Effector memory CD4-positive, alpha-beta T cell (primary cell): Measurements from ENCODE around the gene U2AF2.

ENCODE experiments used
- DNase-seq, 3 donors: peaks; one replicate each; pipeline ENCODE4 v3.0.0-alpha.2; 2020
- H3K27ac ChIP-seq: 2 replicates; pipeline ENCODE4 v1.7.0; 2013; ENCODE audit warnings: mild to moderate bottlenecking, low read length, moderate library complexity; ENCODE audit not compliant: insufficient read depth, poor library complexity, severe bottlenecking
- H3K27me3 ChIP-seq: replicated peaks from 2 replicates; pipeline ENCODE4 v1.7.0; 2013; ENCODE audit warnings: mild to moderate bottlenecking, low read length; ENCODE audit not compliant: insufficient read depth, control insufficient read depth, poor library complexity, severe bottlenecking
- H3K36me3 ChIP-seq: 2 replicates; pipeline ENCODE4 v1.7.0; 2013; ENCODE audit warnings: mild to moderate bottlenecking, low read length, moderate library complexity; ENCODE audit not compliant: control insufficient read depth, insufficient read depth
- H3K4me1 ChIP-seq: 2 replicates; pipeline ENCODE4 v1.7.0; 2013; ENCODE audit warnings: low read length, mild to moderate bottlenecking; ENCODE audit not compliant: control insufficient read depth, insufficient read depth, poor library complexity, severe bottlenecking
- H3K4me3 ChIP-seq: 2 replicates; pipeline ENCODE4 v1.7.0; 2013; ENCODE audit warnings: low read length, low read depth, mild to moderate bottlenecking; ENCODE audit not compliant: insufficient read depth, poor library complexity, severe bottlenecking
- H3K9me3 ChIP-seq: 2 replicates; pipeline ENCODE4 v1.7.0; 2013; ENCODE audit warnings: mild to moderate bottlenecking, low read length, moderate library complexity; ENCODE audit not compliant: control insufficient read depth

Gene U2AF2

GRCh38 chr19:55621673-55622231 is 33.1 kb upstream of the U2AF2 start:
- H3K4me3 ChIP-seq = no peak overlapping the region
- H3K9me3 ChIP-seq = no peaks in the 10 kb centered on the region
- no peak for DNase-seq

GRCh38 chr19:55622242-55622969 is 32.4 kb upstream of the U2AF2 start:
- no peaks in the 10 kb centered on the region for H3K27me3 ChIP-seq
- no peak overlapping the region for H3K4me3 ChIP-seq
- DNase-seq = no peak
- peaks cover 4% of the 10 kb centered on the region for H3K36me3 ChIP-seq
- H3K4me1 ChIP-seq = peaks cover 14% of the 10 kb centered on the region
- no peak overlapping the region for H3K27ac ChIP-seq
- no peaks in the 10 kb centered on the region for H3K9me3 ChIP-seq

More at GRCh38 chr19:55621673-55622231, 33.1 kb upstream of the U2AF2 start:
- H3K27ac ChIP-seq = no peak overlapping the region
- peaks cover 9% of the 10 kb centered on the region for H3K4me1 ChIP-seq
- H3K27me3 ChIP-seq = no peaks in the 10 kb centered on the region
- H3K36me3 ChIP-seq = peaks cover 6% of the 10 kb centered on the region

- H3K9me3 ChIP-seq = no peaks in the 10 kb centered on the region
- DNase-seq = no peak
- peaks cover 14% of the 10 kb centered on the region for H3K4me1 ChIP-seq
- H3K27me3 ChIP-seq = no peaks in the 10 kb centered on the region
- H3K4me3 ChIP-seq = no peak overlapping the region
- peaks cover 4% of the 10 kb centered on the region for H3K36me3 ChIP-seq
- H3K27ac ChIP-seq = no peak overlapping the region
Observed at GRCh38 chr19:55623130-55623529, 31.7 kb upstream of the U2AF2 start.

GRCh38 chr19:55623561-55623960 is 31.3 kb upstream of the U2AF2 start:
- no peak for DNase-seq
- Histone ChIP-seq H3K36me3 (peaks cover 4% of the 10 kb centered on the region), H3K4me1 (peaks cover 14% of the 10 kb centered on the region), H3K27me3 (no peaks in the 10 kb centered on the region), H3K27ac (no peak overlapping the region), H3K4me3 (no peak overlapping the region), H3K9me3 (no peaks in the 10 kb centered on the region)

- peaks cover 4% of the 10 kb centered on the region for H3K36me3 ChIP-seq
- H3K27ac ChIP-seq = peak within 1 kb of the TSS; percentile 97
- peak; percentile 87 to 93 (median 93) for DNase-seq
- no peaks in the 10 kb centered on the region for H3K9me3 ChIP-seq
- H3K27me3 ChIP-seq = no peaks in the 10 kb centered on the region
- peak within 1 kb of the TSS; percentile 83 for H3K4me3 ChIP-seq
- H3K4me1 ChIP-seq = peaks cover 14% of the 10 kb centered on the region
Observed at GRCh38 chr19:55624109-55625003, 30.5 kb upstream of the U2AF2 start, which contains the start of gene ZNF784. Gene ZNF784, minus strand, starts transcription at chr19:55624566. Its CDS starts 5 bp downstream, at chr19:55624561.

GRCh38 chr19:55625004-55625326 is 29.9 kb upstream of the U2AF2 start:
- H3K27ac ChIP-seq = peak overlapping the region; percentile 97
- peak overlapping the region; percentile 83 for H3K4me3 ChIP-seq
- peaks cover 4% of the 10 kb centered on the region for H3K36me3 ChIP-seq
- H3K4me1 ChIP-seq = peaks cover 14% of the 10 kb centered on the region
- no peaks in the 10 kb centered on the region for H3K27me3 ChIP-seq
- DNase-seq = no peak
- H3K9me3 ChIP-seq = no peaks in the 10 kb centered on the region

- Histone ChIP-seq H3K4me3 (no peak overlapping the region), H3K27me3 (no peaks in the 10 kb centered on the region), H3K4me1 (peaks cover 14% of the 10 kb centered on the region), H3K27ac (peak overlapping the region; percentile 65), H3K36me3 (no peaks in the 10 kb centered on the region), H3K9me3 (no peaks in the 10 kb centered on the region)
- peak; percentile 54 to 64 (median 60) for DNase-seq
Observed at GRCh38 chr19:55626350-55626749, 28.5 kb upstream of the U2AF2 start.

- Histone ChIP-seq H3K36me3 (no peaks in the 10 kb centered on the region), H3K4me3 (no peak overlapping the region), H3K27ac (no peak overlapping the region), H3K4me1 (peaks cover 26% of the 10 kb centered on the region), H3K27me3 (no peaks in the 10 kb centered on the region), H3K9me3 (no peaks in the 10 kb centered on the region)
- DNase-seq = peak; percentile 68 to 89 (median 78)
Observed at GRCh38 chr19:55632463-55632834, 22.4 kb upstream of the U2AF2 start.

GRCh38 chr19:55633861-55634260 is 21.0 kb upstream of the U2AF2 start:
- Histone ChIP-seq H3K27me3 (no peaks in the 10 kb centered on the region), H3K9me3 (no peaks in the 10 kb centered on the region), H3K27ac (no peak overlapping the region), H3K4me3 (no peak overlapping the region), H3K4me1 (peaks cover 28% of the 10 kb centered on the region), H3K36me3 (no peaks in the 10 kb centered on the region)
- no peak for DNase-seq

- Histone ChIP-seq H3K9me3 (no peaks in the 10 kb centered on the region), H3K27me3 (no peaks in the 10 kb centered on the region), H3K4me1 (peaks cover 32% of the 10 kb centered on the region), H3K27ac (peak overlapping the region; percentile 99), H3K36me3 (no peaks in the 10 kb centered on the region), H3K4me3 (peak overlapping the region; percentile 96)
- DNase-seq = no peak
Observed at GRCh38 chr19:55635334-55635717, 19.5 kb upstream of the U2AF2 start.
